Activated CD4-positive, alpha-beta T cell treated with anti-CD3 and anti-CD28 coated beads for 36 hours (primary cell): ENCODE data around the gene FYB1. TPM values are rescaled to one million over a fixed set of nuclear protein-coding genes. Genes with fewer than 3 reads are reported as not detected.
"Not testable (repeated sequence)": the region's sequence is repeated elsewhere in the genome, so short reads cannot be mapped to it uniquely, and the experiment has no call there.

ENCODE experiments used
- ATAC-seq: fragments of 200-7000 bp; cut with Tn5 transposase; one replicate; pipeline ENCODE4 v1.10.0; 2021; ENCODE audit warnings: mild to moderate bottlenecking, moderate library complexity
- CTCF ChIA-PET: fragments of 350-600 bp; sonication (Branson Sonifier 250); formaldehyde crosslinking; loops from one replicate; lab custom pipeline; 2021; ENCODE audit warnings: antibody characterized with exemption; lab: Charles Lee
- POLR2A ChIA-PET: fragments of 350-600 bp; sonication (Branson Sonifier 250); formaldehyde crosslinking; loops from one replicate; lab custom pipeline; 2021; ENCODE audit warnings: antibody characterized with exemption, inconsistent platforms; lab: Charles Lee
- DNase-seq: peaks from one replicate; pipeline ENCODE4 v3.0.0-alpha.2; 2020
- H3K27ac Mint-ChIP-seq: one replicate; pipeline ENCODE4 v1.8.0; 2021; ENCODE audit warnings: mixed read lengths
- H3K27me3 Mint-ChIP-seq: one replicate; pipeline ENCODE4 v1.8.0; 2021; ENCODE audit warnings: mixed read lengths
- H3K36me3 Mint-ChIP-seq: one replicate; pipeline ENCODE4 v1.8.0; 2021; ENCODE audit warnings: low read depth, mixed read lengths
- H3K4me1 Mint-ChIP-seq: one replicate; pipeline ENCODE4 v1.8.0; 2021; ENCODE audit warnings: mixed read lengths
- H3K4me3 Mint-ChIP-seq: one replicate; pipeline ENCODE4 v1.8.0; 2021; ENCODE audit warnings: mild to moderate bottlenecking, moderate library complexity, mixed read lengths
- H3K9me3 Mint-ChIP-seq: one replicate; pipeline ENCODE4 v1.8.0; 2021; ENCODE audit warnings: low read depth, mixed read lengths
- intact Hi-C, 2 experiments: fragments of 100-400 bp; cut with DNase I in 1 of 2; cut with micrococcal nuclease in 1 of 2; formaldehyde crosslinking; loops; one replicate each; pipeline versions ENCODE4 v1.14.2 to v1.15.1; 2022 to 2024; cut with DNase I, micrococcal nuclease
- total RNA-seq, 2 experiments: library from RNA; stranded (reverse); gene quantifications; one replicate each; pipeline ENCODE4 v1.2.3, GENCODE V29; 2021

FYB1 gene
- total RNA-seq, 2 experiments from 2014 or later = 109 to 171 TPM

- no peaks in the 10 kb centered on the region for H3K27me3 Mint-ChIP-seq
- intact Hi-C loops = no loop called here
- DNase-seq (no peak), ATAC-seq (peak; percentile 65)
- ChIA-PET CTCF (interaction anchor here (0.5 to 1.7 kb wide), 2 partner anchors 29 to 32 kb away, joined by 3 to 5 read pairs; no protein-coding TSS in a partner anchor), POLR2A (no interaction called here)
- peaks cover 3% of the 10 kb centered on the region for H3K4me1 Mint-ChIP-seq
- H3K36me3 Mint-ChIP-seq = peaks cover 2% of the 10 kb centered on the region
- no peak overlapping the region for H3K4me3 Mint-ChIP-seq
- H3K9me3 Mint-ChIP-seq = peaks cover 6% of the 10 kb centered on the region
- no peak overlapping the region for H3K27ac Mint-ChIP-seq
Measured at GRCh38 chr5:39249564-39250274, 30.4 kb upstream of the FYB1 start.

GRCh38 chr5:39249069-39249468 lies 29.7 kb upstream of the FYB1 start:
- Mint-ChIP-seq H3K27me3 (no peaks in the 10 kb centered on the region), H3K4me3 (no peak overlapping the region), H3K9me3 (peaks cover 6% of the 10 kb centered on the region), H3K27ac (no peak overlapping the region), H3K4me1 (peaks cover 3% of the 10 kb centered on the region), H3K36me3 (peaks cover 2% of the 10 kb centered on the region)
- ChIA-PET CTCF (interaction anchor here (1.3 to 1.7 kb wide), 2 partner anchors 10 to 32 kb away, joined by 3 to 5 read pairs; no protein-coding TSS in a partner anchor), POLR2A (no interaction called here)
- ATAC-seq (no peak), DNase-seq (no peak)
- intact Hi-C loops = no loop called here

DNA sequence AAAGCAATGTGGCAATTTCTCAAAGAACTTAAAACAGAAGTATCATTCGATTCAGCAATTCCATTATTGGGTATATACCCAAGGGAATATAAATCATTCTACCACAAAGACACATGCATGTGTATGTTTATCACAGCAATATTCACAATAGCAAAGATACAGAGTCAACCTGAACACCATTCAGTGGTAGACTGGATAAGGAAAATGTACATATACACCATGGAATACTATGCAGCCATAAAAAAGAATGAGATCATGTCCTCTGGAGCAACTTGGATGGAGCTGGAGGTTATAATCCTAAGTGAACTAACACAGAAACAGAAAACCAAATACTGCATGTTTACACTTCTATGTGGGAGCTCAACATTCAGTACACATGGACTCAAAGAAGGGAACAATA lies 21.4 kb upstream of the FYB1 start:
- no peak for ATAC-seq
- peaks cover 14% of the 10 kb centered on the region for H3K9me3 Mint-ChIP-seq
- no peak overlapping the region for H3K27ac Mint-ChIP-seq
- no peak overlapping the region for H3K4me3 Mint-ChIP-seq
- ChIA-PET POLR2A (no interaction called here), CTCF (interaction anchor here (0.6 kb wide), 1 partner anchor 24 kb away, joined by 3 read pairs; no protein-coding TSS in a partner anchor)
- intact Hi-C loops = no loop called here
- no peak for DNase-seq
- peaks cover 2% of the 10 kb centered on the region for H3K36me3 Mint-ChIP-seq
- H3K27me3 Mint-ChIP-seq = no peaks in the 10 kb centered on the region
- H3K4me1 Mint-ChIP-seq = peaks cover 10% of the 10 kb centered on the region

GRCh38 chr5:39238366-39239105 lies 19.2 kb upstream of the FYB1 start:
- ATAC-seq (peak; percentile 36), DNase-seq (no peak)
- Mint-ChIP-seq H3K27ac (no peak overlapping the region), H3K4me3 (no peak overlapping the region), H3K4me1 (peaks cover 10% of the 10 kb centered on the region), H3K36me3 (peaks cover 2% of the 10 kb centered on the region), H3K27me3 (no peaks in the 10 kb centered on the region), H3K9me3 (peaks cover 12% of the 10 kb centered on the region)
- CTCF ChIA-PET = interaction anchor here (0.6 to 1.7 kb wide), 7 partner anchors 10 to 167 kb away, joined by 3 to 7 read pairs (median 3); partner anchors contain the start of gene FYB1
- POLR2A ChIA-PET = no interaction called here
- intact Hi-C loops = loop anchor here in 1 of 2 experiments (10.0 kb wide), 1 partner anchor 1514 kb away; no protein-coding TSS in a partner anchor

- ATAC-seq (no peak), DNase-seq (no peak)
- Mint-ChIP-seq H3K9me3 (peaks cover 12% of the 10 kb centered on the region), H3K4me1 (peaks cover 16% of the 10 kb centered on the region), H3K27me3 (no peaks in the 10 kb centered on the region), H3K36me3 (peaks cover 2% of the 10 kb centered on the region), H3K4me3 (no peak overlapping the region), H3K27ac (no peak overlapping the region)
- ChIA-PET POLR2A (no interaction called here), CTCF (interaction anchor here (0.6 to 1.1 kb wide), 2 partner anchors 20 to 47 kb away, joined by 3 read pairs; no protein-coding TSS in a partner anchor)
- intact Hi-C loops = loop anchor here in 1 of 2 experiments (10.0 kb wide), 1 partner anchor 1512 kb away; no protein-coding TSS in a partner anchor
Measured at GRCh38 chr5:39236718-39237117, 17.4 kb upstream of the FYB1 start.

GRCh38 chr5:39235648-39236047 lies 16.3 kb upstream of the FYB1 start:
- no peak overlapping the region for H3K27ac Mint-ChIP-seq
- ATAC-seq = no peak
- ChIA-PET CTCF (interaction anchor here (0.6 to 1.0 kb wide), 3 partner anchors 30 to 59 kb away, joined by 3 read pairs; no protein-coding TSS in a partner anchor), POLR2A (no interaction called here)
- intact Hi-C loops = loop anchor here in 1 of 2 experiments (10.0 kb wide), 1 partner anchor 1511 kb away; no protein-coding TSS in a partner anchor
- DNase-seq = no peak
- peaks cover 9% of the 10 kb centered on the region for H3K9me3 Mint-ChIP-seq
- peaks cover 2% of the 10 kb centered on the region for H3K36me3 Mint-ChIP-seq
- no peaks in the 10 kb centered on the region for H3K27me3 Mint-ChIP-seq
- H3K4me3 Mint-ChIP-seq = no peak overlapping the region
- H3K4me1 Mint-ChIP-seq = peaks cover 23% of the 10 kb centered on the region

DNA sequence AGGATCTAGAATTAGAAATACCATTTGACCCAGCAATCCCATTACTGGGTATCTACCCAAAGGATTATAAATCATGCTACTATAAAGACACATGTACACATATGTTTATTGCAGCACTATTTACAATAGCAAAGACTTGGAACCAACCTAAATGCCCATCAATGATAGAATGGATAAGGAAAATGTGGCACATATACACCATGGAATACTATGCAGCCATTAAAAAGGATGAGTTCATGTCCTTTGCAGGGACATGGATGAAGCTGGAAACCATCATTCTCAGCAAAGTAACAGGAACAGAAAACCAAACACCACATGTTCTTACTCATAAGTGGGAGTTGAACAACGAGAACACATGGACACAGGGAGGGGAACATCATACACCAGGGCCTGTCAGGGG lies 15.1 kb upstream of the FYB1 start:
- peaks cover 23% of the 10 kb centered on the region for H3K4me1 Mint-ChIP-seq
- ATAC-seq, H3K4me3 Mint-ChIP-seq, H3K27me3 Mint-ChIP-seq, DNase-seq, H3K27ac Mint-ChIP-seq, POLR2A ChIA-PET, H3K9me3 Mint-ChIP-seq, H3K36me3 Mint-ChIP-seq: not testable (repeated sequence)
- intact Hi-C loops = loop anchor here in 1 of 2 experiments (10.0 kb wide), 1 partner anchor 1510 kb away; no protein-coding TSS in a partner anchor
- CTCF ChIA-PET = interaction anchor here (0.6 to 6.9 kb wide), 4 partner anchors 15 to 311 kb away, joined by 3 to 104 read pairs (median 6); partner anchors contain the start of gene FYB1

DNA sequence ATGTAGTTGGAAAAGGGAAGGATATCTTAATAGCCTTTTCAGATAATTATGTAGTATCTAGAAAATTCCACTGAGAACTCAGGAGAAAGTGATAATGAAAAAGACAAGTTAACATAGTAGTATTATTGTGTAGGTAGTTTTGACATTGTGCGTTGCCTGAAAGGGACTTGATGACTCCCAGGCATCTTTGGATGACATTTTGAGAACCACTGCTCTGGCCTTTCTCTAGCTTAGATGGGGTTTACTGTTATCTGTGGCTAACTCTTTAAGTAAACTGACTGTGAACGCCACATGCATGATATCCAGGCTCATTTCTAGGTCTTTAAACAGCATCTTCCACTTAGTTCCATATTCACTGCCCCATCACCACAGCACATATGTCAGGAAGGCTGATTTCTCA lies 14.4 kb upstream of the FYB1 start:
- H3K36me3 Mint-ChIP-seq = no peaks in the 10 kb centered on the region
- H3K4me1 Mint-ChIP-seq = peaks cover 20% of the 10 kb centered on the region
- no peak overlapping the region for H3K4me3 Mint-ChIP-seq
- no peak for DNase-seq
- intact Hi-C loops = loop anchor here in 1 of 2 experiments (10.0 kb wide), 1 partner anchor 1509 kb away; no protein-coding TSS in a partner anchor
- ChIA-PET POLR2A (no interaction called here), CTCF (interaction anchor here (0.7 to 6.9 kb wide), 2 partner anchors 14 to 40 kb away, joined by 3 to 104 read pairs; partner anchors contain the start of gene FYB1)
- H3K9me3 Mint-ChIP-seq = no peaks in the 10 kb centered on the region
- no peak for ATAC-seq
- H3K27ac Mint-ChIP-seq = no peak overlapping the region
- no peaks in the 10 kb centered on the region for H3K27me3 Mint-ChIP-seq

DNA sequence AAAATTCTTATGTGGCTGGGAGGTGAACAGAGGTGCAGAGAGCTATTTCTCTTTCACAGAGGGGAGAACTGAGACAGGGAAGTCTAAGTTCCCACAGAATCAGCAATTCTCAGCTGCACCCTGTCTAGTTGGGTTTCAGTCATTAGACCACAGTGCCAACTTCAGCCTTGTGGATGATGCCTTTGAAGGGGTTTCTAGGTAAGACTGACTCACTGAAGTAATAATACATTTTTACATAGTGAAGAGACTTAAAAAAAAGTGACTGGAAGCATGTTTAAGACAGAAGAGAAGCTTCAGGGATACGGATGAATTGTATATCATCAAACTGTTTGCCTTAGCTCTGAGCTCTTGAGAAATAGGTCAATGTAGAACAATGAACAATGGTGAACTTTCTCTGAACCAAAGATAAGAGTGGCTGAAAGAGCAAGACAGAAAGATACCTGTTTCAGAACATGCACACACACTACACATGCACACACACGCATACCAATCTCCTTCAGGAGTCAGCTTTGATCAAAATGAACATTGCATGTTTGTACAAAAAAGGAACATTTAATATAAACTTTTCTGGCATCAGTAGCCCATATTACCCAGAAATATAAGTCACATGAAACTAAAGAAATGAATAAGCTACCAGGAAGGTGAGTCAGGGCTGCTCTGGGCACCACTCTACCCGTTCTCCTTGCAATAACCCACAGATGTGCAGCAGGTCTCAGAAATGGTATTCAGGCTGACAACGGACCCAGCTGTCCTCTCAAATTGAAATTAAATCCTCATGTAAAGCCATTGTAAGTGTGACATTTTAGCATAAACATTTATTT lies 12.6 kb upstream of the FYB1 start:
- H3K4me1 Mint-ChIP-seq = peaks cover 13% of the 10 kb centered on the region
- ChIA-PET CTCF (interaction anchor here (0.8 to 6.9 kb wide), 12 partner anchors 12 to 56 kb away, joined by 3 to 104 read pairs (median 5); partner anchors contain the start of gene FYB1), POLR2A (interaction anchor here (0.7 to 1.7 kb wide), 4 partner anchors 9 to 55 kb away, joined by 3 to 18 read pairs (median 3); no protein-coding TSS in a partner anchor)
- H3K27me3 Mint-ChIP-seq = no peaks in the 10 kb centered on the region
- peak; percentile 76 for DNase-seq
- no peaks in the 10 kb centered on the region for H3K9me3 Mint-ChIP-seq
- peak overlapping the region; percentile 94 for H3K27ac Mint-ChIP-seq
- H3K4me3 Mint-ChIP-seq = peak overlapping the region; percentile 59
- no peaks in the 10 kb centered on the region for H3K36me3 Mint-ChIP-seq
- peak; percentile 93 for ATAC-seq
- intact Hi-C loops = loop anchor here (1.0 to 10.0 kb wide), 4 partner anchors 15 to 1507 kb away; no protein-coding TSS in a partner anchor

GRCh38 chr5:39228596-39228995 lies 9.2 kb upstream of the FYB1 start:
- Mint-ChIP-seq H3K27me3 (no peaks in the 10 kb centered on the region), H3K4me3 (no peak overlapping the region), H3K4me1 (peaks cover 37% of the 10 kb centered on the region), H3K36me3 (no peaks in the 10 kb centered on the region), H3K27ac (no peak overlapping the region), H3K9me3 (no peaks in the 10 kb centered on the region)
- DNase-seq (no peak), ATAC-seq (no peak)
- POLR2A ChIA-PET = no interaction called here
- CTCF ChIA-PET = interaction anchor here (0.6 to 6.9 kb wide), 4 partner anchors 9 to 1156 kb away, joined by 3 to 104 read pairs (median 14); partner anchors contain the start of gene FYB1
- intact Hi-C loops = no loop called here
